GM15510 (cell line): ENCODE data around the gene FOXI3.

Source experiments
- POLR2A ChIP-seq: IDR thresholded peaks from 3 replicates; pipeline ENCODE4 v1.6.1; 2011; ENCODE audit warnings: borderline replicate concordance; ENCODE audit not compliant: insufficient read length; ENCODE audit errors: extremely low read depth

Gene FOXI3

GRCh38 chr2:88451811-88452564 lies 505 bp downstream of the FOXI3 start:
- no peak for TF ChIP-seq POLR2A

DNA sequence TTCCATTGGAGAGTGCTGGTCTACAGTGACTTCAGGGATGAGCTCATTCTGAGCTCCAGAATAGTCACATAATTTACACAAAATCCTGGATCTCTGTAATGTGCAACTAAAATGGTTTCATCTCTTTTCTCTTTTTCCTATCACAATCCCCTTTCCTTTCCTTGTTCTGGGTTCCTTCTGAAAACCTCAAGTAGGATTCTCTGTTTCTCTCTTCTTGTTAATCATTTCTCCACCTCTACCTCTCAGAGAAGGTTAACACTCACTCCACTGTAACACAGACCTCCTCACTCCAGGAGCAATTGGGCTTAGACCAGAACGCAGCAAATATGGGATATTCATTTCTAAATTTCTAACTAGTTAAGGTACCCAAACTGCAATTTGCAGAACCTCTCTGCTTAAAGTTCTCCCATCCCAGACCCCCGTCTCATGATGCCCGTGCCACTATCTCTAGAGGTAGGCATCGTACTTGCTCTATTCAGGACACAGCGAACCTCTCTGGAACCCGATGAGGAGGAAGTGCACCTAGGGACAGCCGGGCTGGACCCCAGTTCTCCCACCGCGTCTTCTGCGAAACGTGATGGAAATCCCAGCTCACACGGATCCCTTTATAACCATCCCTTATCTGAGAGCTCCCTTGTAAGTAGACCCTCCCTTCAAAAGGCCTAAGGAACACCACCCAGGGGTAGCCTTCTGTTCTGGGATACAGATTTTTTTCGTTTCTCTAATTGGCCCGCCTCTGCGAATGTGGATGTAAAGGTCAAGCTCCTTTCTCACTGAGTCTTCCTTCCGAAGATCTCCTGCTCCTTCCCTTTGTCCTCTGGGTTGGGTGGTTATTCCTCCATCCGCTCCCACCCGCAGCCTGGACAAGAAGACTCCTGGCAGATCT lies 1.3 kb downstream of the FOXI3 start:
- TF ChIP-seq POLR2A = no peak

DNA sequence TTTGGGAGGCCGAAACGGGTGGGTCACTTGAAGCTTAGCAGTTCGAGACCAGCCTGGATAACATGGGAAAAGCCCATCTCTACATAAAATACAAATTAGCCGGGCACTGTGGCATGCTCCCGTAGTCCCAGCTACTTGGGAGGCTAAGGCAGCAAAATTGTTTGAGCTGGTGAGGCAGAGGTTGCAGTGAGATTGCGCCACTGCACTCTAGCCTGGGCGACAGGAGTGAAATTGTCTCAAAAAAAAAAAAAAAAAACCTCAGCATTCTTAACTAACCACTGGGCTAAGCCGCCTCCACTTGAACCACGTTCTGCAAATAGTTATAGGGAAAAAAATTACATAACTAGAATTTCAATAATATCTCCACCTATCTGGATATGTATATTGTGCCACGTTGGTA lies 2.3 kb downstream of the FOXI3 start:
- TF ChIP-seq POLR2A = no peak

DNA sequence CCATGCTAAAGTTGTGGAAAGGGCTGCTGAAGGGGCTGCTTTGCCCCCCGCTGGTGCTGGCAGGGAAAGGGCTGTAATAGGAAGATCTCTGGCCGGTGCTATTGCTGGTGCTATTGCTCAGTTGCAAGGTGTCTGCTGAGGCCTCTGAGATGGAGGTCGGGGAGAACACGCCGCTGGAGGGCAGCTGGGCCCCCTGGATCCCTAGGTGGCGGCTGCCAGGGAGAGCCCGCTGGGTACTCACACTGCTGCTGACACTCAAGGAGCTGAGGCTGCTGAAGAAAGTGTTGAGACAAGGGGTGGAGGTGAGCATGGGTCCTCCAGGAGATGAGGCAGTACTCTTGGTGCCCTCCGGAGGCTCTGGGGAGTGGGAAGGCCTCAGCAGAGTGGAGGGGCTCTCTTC lies 4.2 kb downstream of the FOXI3 start:
- no peak for TF ChIP-seq POLR2A

DNA sequence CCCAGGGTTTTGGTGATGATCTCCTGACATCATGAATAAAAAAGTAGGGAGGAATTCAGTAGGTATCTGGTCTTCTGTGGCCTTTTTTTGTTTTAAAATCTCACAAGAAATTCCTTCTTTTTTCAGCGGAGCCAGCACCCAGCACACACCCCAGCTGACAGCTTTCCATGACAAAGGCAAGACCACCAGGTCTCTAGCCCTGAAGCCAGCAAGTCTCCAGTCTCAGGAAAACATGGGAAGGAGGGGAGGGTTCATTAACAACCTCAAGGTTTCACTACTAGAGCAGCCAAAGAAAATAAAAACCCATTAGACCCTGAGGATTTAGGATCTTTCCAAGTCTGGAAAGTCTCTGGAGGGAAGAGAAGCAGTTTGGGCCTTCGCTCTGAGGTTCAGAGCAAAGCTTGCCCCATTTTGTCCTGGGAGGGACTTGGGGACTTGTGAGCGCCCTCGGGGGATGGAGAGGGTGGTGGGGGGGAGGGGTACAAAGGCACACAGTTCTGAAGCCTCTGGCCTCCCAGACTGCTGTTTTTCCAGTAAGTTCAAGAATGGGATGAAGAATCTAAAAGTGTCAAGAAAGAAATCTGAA lies 9.0 kb downstream of the FOXI3 start:
- no peak for TF ChIP-seq POLR2A

GRCh38 chr2:88442473-88442872 lies 10.0 kb downstream of the FOXI3 start:
- no peak for TF ChIP-seq POLR2A

GRCh38 chr2:88442061-88442460 lies 10.4 kb downstream of the FOXI3 start:
- no peak for TF ChIP-seq POLR2A

DNA sequence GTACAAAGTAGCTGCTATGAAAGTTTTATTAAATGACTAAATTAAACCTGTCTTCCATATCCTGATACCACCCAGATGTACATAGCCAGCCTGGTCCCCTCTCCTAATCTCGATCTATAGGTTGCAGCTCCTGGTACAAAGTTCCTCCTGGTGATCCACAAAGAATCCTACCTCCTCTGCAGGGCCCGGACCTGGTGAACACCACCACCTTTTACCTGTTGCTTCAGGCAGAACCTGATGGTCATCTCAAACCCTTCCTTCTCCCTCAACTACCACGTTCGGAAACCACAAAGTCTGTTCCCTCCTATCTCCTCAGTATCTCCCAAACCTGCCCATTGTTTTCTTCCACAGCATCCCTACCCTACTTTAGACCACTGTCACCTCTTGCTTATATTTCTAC lies 15.5 kb downstream of the FOXI3 start:
- TF ChIP-seq POLR2A = no peak

- no peak for TF ChIP-seq POLR2A
These were observed 22.6 kb downstream of the FOXI3 start for GRCh38 chr2:88429929-88430328.

GRCh38 chr2:88423733-88424132 lies 28.8 kb downstream of the FOXI3 start:
- TF ChIP-seq POLR2A = no peak

DNA sequence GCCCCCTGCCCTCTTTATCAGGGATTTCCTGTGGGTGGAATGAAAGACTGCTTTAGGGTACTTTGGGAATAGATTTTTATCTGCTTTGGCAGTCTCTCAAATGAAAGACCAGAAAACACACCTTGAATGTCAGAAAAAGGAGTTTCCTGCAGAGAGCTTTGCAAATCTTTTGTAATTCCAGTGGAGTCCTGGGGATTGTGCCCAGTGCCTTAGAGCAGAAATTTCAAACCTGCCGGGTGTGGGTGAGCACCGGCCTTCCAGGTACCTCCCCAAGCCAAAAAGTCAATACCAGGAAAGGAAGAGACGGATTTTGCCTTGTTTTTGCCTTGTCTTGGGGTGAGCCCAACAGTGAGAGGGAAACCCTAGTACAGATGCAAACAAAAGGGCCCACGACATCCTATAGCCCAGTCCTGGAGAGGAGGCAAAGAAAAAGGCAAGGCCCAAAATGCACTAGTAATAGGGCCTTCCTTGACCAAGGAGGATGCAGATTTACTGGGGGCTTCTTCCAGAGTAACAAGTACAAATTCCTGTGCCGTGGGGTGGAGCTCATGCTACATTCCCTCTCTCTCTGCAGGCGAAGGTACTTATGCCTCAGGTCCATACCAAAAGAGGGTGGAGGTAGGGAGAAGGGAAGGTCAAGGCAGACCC lies 36.4 kb downstream of the FOXI3 start:
- TF ChIP-seq POLR2A = no peak

GRCh38 chr2:88400037-88400767 lies 52.3 kb downstream of the FOXI3 start:
- TF ChIP-seq POLR2A = no peak

- no peak for TF ChIP-seq POLR2A
These were observed 54.3 kb downstream of the FOXI3 start for GRCh38 chr2:88398180-88398579.
